ENCODE results near the gene VWCE.

GRCh38 chr11:61343792-61344745 is 49.0 kb upstream of the VWCE start:
- TF ChIP-seq CTCF (IDR thresholded peaks at IDR 0.05) (no peak), POLR2AphosphoS5 (IDR thresholded peaks at IDR 0.05) (no peak)
